Astrocyte (in vitro differentiated cells and primary cell): Measurements from ENCODE around the gene SLBP.

ENCODE experiments used
- EZH2 ChIP-seq: IDR thresholded peaks from 2 replicates; pipeline ENCODE4 v1.6.1; 2012; ENCODE audit warnings: mild to moderate bottlenecking, low read length, inconsistent platforms; ENCODE audit not compliant: insufficient read depth
- TF ChIP-seq, protein P1 (sequence below): IDR thresholded peaks from 2 replicates; pipeline ENCODE4 v1.5.1; 2011; ENCODE audit warnings: low read depth, mild to moderate bottlenecking, inconsistent platforms, low read length, moderate library complexity; ENCODE audit not compliant: insufficient read depth

GRCh38 chr4:1736812-1737211, 24.7 kb upstream of the SLBP start:
- TF ChIP-seq, protein P1, sequence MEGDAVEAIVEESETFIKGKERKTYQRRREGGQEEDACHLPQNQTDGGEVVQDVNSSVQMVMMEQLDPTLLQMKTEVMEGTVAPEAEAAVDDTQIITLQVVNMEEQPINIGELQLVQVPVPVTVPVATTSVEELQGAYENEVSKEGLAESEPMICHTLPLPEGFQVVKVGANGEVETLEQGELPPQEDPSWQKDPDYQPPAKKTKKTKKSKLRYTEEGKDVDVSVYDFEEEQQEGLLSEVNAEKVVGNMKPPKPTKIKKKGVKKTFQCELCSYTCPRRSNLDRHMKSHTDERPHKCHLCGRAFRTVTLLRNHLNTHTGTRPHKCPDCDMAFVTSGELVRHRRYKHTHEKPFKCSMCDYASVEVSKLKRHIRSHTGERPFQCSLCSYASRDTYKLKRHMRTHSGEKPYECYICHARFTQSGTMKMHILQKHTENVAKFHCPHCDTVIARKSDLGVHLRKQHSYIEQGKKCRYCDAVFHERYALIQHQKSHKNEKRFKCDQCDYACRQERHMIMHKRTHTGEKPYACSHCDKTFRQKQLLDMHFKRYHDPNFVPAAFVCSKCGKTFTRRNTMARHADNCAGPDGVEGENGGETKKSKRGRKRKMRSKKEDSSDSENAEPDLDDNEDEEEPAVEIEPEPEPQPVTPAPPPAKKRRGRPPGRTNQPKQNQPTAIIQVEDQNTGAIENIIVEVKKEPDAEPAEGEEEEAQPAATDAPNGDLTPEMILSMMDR: no peak
- TF ChIP-seq EZH2: no peak
